SIG-M5 treated with dmso at 0.1 percent for 504 hours (cell line): ENCODE measurements around the gene SMAD5.

Experiments used
- DNase-seq: peaks from one replicate; lab custom pipeline; 2025; ENCODE audit not compliant: unreplicated experiment; lab: John Stamatoyannopoulos, UW

SMAD5 gene

DNA sequence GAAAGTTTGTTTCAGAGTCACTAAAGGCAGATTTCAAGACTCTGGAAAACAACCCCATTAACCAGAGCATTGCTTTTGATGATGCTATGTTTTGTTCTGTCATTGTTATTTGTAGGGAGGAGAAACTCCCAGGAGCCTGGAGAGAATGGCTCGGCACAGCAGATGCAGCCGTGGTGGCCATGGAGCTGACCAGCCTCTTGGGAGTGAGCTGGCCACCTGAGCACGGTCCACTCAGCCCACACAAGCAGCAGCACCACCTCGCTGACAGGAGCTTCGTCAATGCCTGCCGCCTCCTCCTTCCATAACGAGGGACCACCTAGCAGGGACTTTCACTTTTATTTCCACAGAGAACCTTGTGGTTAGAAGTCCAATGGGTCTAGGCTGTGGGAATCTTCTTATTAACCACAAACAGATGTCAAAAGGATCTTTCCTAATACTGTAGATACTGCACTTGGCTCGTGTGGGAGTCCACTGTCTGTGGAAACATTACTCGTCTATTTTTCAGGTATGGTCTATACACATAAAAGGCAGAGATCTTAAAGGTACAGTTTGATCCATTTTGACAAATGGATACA lies 81.4 kb downstream of the SMAD5 start:
- DNase-seq = no peak

DNA sequence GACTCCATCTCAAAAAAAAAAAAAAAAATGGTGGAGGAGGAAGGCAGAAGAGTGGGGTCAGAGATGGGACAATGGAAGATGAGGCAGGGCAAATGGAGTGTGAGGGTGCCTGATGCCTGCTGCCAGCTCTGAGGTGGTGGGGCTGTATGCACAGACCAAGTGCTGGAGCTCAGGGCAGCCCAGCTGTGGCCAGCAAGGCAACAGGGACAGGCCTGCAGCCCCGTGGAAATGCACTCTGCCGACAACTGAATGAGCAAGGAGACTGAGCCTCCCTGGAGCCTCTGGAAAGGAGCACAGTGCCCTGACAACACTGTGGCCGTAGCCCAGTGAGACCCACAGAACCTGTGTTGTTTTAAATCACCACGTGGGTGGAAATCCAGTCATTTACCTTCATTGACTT lies 83.2 kb downstream of the SMAD5 start:
- no peak for DNase-seq

DNA sequence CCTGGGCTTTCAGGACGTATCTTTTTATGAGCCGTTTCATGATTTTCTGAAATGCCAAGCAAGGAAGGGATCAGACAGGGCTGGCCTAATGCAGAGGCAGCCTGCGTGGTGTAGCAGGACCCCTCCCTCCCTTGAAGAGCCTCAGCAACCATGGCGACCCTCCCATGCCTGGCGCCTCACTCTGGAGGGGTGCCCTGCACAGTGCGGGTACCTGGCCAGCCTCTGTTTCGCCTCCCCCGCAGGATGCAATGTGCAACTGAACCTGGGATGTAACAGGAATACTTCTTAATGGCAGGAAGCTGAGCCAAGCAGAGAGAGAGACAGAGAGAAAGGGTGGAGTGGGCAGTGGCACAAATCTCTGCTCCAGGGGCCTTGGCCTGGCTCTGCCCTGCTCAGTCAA lies 83.6 kb downstream of the SMAD5 start:
- DNase-seq = no peak

DNA sequence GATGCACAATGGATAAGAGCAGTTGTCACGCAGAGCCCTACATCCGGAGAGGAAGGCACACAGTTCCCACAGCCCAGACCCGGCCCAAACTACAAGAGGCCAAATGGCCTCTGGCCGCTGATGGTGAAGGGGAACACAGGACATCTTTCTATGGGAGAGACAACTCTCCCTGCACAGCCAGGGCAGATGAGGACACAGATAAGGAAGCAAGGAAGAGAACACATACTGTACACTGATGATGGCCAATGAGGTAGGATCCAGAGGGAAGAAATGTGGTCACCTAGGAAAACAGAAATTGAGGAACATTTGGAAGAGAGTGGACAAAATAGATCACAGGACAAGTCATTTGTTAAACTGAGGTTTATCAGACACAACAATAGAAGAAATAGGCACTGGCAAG lies 88.7 kb downstream of the SMAD5 start:
- no peak for DNase-seq

DNA sequence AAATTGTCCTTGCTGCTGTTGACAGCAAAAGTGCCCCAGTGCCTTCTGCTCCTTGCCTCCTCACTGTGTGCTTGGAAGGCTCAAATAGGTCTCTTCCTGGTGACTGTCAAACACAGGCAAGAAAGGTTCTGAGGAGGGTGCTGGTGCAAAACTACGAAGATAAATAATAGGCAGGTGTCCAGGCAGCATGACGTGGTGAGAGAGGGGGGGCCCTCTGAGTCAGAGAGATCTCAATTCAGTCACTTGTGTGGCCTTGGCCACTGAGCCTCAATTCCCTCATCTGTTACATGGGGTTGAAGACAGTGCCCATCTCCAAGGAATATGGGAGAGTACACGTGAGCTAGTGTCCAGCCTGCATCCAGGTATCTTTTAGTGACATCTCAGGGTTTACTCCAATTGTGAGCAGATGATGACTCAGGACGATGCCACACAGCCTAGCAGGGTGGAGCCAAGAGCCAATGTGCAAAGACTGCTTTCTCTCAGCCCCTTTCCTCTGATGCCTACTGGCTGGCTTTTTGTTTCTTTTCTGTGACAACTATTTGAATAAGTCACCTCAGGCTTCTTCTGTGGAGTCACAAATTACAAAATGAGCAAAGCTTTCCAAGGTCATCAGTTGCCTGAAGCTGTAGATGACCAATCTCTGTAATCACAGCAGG lies 90.1 kb downstream of the SMAD5 start:
- DNase-seq = no peak

DNA sequence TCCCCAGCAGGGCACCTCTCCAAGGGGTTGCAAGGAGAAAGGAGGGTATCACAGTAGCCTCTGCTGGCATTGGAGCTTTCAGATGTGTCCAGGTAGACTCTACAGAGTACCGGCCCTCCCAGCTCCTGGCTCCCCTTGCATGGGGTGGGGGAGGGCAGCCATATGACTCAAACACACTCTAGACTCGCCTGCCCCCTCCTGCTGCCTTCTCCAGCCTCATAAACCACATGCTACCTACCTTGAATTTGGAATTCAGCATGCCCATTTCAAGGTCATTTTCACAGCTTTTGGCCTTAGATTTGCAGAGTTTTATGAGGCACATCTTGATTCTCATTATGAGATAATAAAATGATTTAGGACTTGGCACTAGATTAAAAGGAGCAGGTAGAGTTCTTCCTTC lies 93.2 kb downstream of the SMAD5 start:
- DNase-seq = no peak

DNA sequence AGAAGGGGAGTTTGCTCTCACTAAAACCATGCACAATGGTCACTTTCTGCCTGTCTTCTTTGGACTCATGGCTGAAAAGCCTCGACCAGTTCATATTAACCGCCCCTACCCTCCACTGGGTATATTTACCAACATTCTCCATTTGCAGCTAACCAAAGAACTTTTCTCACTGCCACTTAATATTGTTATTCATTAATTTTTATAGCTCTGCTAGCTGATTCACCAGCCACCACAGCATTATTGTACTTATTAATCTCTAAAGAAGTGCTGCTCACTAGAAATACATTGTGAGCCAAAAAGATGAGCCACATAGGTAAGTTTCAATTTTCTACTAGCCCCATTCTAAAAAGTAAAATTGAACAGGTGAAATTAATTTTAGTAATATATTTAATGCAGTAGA lies 93.8 kb downstream of the SMAD5 start:
- no peak for DNase-seq

DNA sequence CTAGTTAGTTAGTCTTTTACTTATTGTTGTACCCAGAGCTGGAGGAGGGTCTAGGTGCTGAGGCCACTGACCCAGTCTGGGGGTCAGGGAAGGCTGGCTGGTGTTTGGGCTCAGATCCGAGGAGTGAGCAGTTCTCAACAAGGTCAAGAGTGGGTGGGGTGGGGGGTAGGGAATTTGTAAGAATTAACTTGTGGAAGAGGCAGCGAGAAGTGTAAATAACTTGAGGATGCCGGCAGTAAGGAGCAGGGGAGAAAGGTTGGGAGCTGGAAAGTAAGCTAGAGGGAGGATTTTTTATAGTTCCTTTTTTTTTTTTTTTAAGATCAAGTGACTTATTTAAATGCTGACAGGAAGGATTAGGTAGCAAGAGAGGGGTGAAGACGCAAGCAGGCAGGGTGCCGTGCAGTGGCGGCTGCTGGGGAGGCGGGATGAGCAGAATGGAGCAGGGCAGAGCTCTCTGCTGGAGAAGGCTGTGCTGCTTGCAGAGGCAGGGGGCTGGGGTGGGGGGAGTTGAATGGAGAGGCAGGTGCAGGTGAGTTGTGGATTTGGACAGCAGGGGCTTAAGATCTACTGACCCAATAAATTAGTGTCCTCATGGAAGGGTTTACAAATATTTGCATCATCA lies 95.6 kb downstream of the SMAD5 start:
- no peak for DNase-seq

DNA sequence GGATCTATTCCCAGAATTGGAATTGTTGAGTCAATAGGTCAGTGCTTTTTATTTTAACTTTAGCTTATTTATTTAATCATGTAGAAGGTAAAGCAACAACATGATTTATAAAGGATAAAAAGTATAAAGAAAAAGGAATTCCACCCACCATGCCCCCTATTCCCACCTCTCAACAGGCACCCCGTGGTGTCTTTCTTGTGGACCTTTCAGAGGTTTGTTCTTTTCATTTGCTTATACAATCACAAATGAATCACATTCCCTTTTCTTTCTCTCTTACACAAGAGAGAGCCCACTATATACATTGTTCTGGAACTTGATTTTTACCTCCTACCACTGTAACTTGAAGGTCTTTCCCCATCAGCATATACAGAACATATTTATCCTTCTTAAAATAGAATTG lies 97.5 kb downstream of the SMAD5 start:
- no peak for DNase-seq

DNA sequence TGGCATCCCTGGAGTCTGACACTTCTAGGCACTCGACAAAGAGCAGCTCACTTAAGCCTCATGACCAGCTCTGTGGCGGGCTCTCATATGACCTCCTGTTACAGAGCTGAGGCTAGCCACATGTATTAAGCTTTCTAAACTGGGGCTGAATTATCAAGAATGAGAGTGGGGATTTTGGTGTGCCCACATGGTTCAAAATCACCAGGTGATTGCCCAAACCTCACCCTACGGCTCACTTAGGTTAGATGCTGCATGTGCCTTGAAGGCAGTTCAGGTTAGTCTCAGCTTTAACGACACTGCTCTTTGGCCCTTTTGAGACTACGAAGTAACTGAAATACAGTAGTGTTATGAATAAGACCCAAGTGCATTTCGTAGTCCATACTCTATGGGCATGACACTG lies 99.7 kb downstream of the SMAD5 start:
- no peak for DNase-seq
